K562 (cell line): ENCODE results near the gene LIN7A.

ENCODE experiments used
- ATF4 ChIP-seq: fragments of 450-650 bp; formaldehyde crosslinking; IDR thresholded peaks from 2 replicates; pipeline ENCODE4 v1.4.0; 2022; ENCODE audit warnings: mild to moderate bottlenecking, moderate library complexity
- BRCA1 ChIP-seq, 2 experiments: fragments of 450-650 bp in 1 of 2; sonication (generic) in 1 of 2; formaldehyde crosslinking in 1 of 2; IDR thresholded peaks; 2 replicates each; pipeline versions ENCODE4 v1.5.0 to v1.6.1; 2017 to 2020; ENCODE audit warnings: mild to moderate bottlenecking in 1 of 2, missing genetic modification reagents in 1 of 2
- CBX1 ChIP-seq: sonication (generic); IDR thresholded peaks from 2 replicates; pipeline ENCODE4 v1.6.1; 2016; ENCODE audit warnings: antibody characterized with exemption, low read depth, mild to moderate bottlenecking
- CTCF ChIP-seq, 3 experiments: IDR thresholded peaks in 2 of 3; conservative IDR thresholded peaks in 1 of 3; 2 replicates each; pipeline ENCODE4 v1.5.1; 2011 to 2012; ENCODE audit warnings: low read length in 3 of 3, mild to moderate bottlenecking in 3 of 3, control low read depth in 2 of 3, improper control_type of control experiment in 1 of 3, inconsistent platforms in 1 of 3, low read depth in 1 of 3, mixed read lengths in 1 of 3, moderate library complexity in 1 of 3; ENCODE audit not compliant: insufficient read depth in 2 of 3
- ELF1 ChIP-seq: fragments of 200-800 bp; sonication (Bioruptor generic); IDR thresholded peaks from 2 replicates; pipeline ENCODE4 v1.6.1; 2016; ENCODE audit warnings: missing genetic modification characterization, missing compliant biosample characterization
- HMGXB4 ChIP-seq: sonication (generic); formaldehyde crosslinking; IDR thresholded peaks from 2 replicates; pipeline ENCODE4 v1.8.1; 2023; ENCODE audit warnings: mild to moderate bottlenecking, missing genetic modification reagents
- MEF2D ChIP-seq: conservative IDR thresholded peaks from 2 replicates; pipeline ENCODE4 v1.6.1; 2016; ENCODE audit warnings: low read depth, missing genetic modification characterization, missing compliant biosample characterization
- RBFOX2 ChIP-seq: fragments of 200-400 bp; formaldehyde crosslinking; IDR thresholded peaks from 2 replicates; pipeline ENCODE4 v1.6.1; 2017; ENCODE audit warnings: low read depth, mild to moderate bottlenecking, low read length, moderate library complexity
- RFX5 ChIP-seq: IDR thresholded peaks from 2 replicates; pipeline ENCODE4 v1.6.1; 2011; ENCODE audit warnings: low read depth, mild to moderate bottlenecking, improper control_type of control experiment, low read length
- SOX6 ChIP-seq: fragments of 450-650 bp; IDR thresholded peaks from 2 replicates; pipeline ENCODE4 v1.6.1; 2014; ENCODE audit warnings: mild to moderate bottlenecking
- SREBF1 ChIP-seq: fragments of 150-350 bp; IDR thresholded peaks from 2 replicates; pipeline ENCODE4 v1.6.1; 2014; ENCODE audit warnings: antibody characterized with exemption, low read depth, low read length, borderline replicate concordance
- TARDBP ChIP-seq: fragments of 450-650 bp; IDR thresholded peaks from 2 replicates; pipeline ENCODE4 v1.6.1; 2016
- TCF7L2 ChIP-seq: fragments of 150-350 bp; IDR thresholded peaks from 2 replicates; pipeline ENCODE4 v1.6.1; 2016; ENCODE audit warnings: low read depth, mild to moderate bottlenecking, low read length, moderate library complexity
- ZFP36 ChIP-seq: fragments of 150-350 bp; IDR thresholded peaks from 2 replicates; pipeline ENCODE4 v1.6.1; 2018; ENCODE audit warnings: low read length, low read depth; ENCODE audit not compliant: partially characterized antibody

GRCh38 chr12:80862531-80862930 is 75.2 kb downstream of the LIN7A start:
- TF ChIP-seq ZFP36 (no peak), CTCF (IDR thresholded peaks at IDR 0.05 in 2 of 3, conservative IDR thresholded peaks at IDR 0.05 in 1 of 3; ENCODE audit: insufficient read depth in 2 of 3, low read depth in 1 of 3, low read length in 3 of 3) (no peak), TCF7L2 (no peak), BRCA1 (IDR thresholded peaks at IDR 0.05) (no peak), BRCA1 (CRISPR knock-in tag; IDR thresholded peaks at IDR 0.05) (no peak), ELF1 (tag) (no peak), SOX6 (no peak), TARDBP (no peak), CBX1 (no peak), RBFOX2 (no peak), RFX5 (no peak), MEF2D (tag) (no peak), HMGXB4 (CRISPR knock-in tag) (no peak), ATF4 (CRISPR knock-in tag) (no peak), SREBF1 (no peak)
